Stimulated activated CD4-positive, alpha-beta T cell treated with anti-CD3 and anti-CD28 coated beads, Interleukin-2, amount 100 ng/mL, for 24 hours (primary cell): ENCODE results near the gene HNRNPUL1.

Experiments
- DNase-seq, 2 donors: peaks; one replicate each; pipeline ENCODE4 v3.0.0-alpha.2; 2020

Gene HNRNPUL1

GRCh38 chr19:41355035-41355434 is 90.9 kb downstream of the HNRNPUL1 start:
- DNase-seq, result no peak

- DNase-seq, result no peak
These were observed 91.6 kb downstream of the HNRNPUL1 start for GRCh38 chr19:41355802-41356201.

GRCh38 chr19:41356984-41357739 is 93.0 kb downstream of the HNRNPUL1 start:
- DNase-seq, result peak in 1 of 2 donors; percentile 30
